Erythroblast (primary cell): ENCODE data around the gene CARS1.

Experiments used
- GATA1 ChIP-seq: IDR thresholded peaks from 2 replicates; pipeline ENCODE4 v1.6.1; 2011; ENCODE audit warnings: low read depth, mild to moderate bottlenecking, control low read depth, low read length, moderate library complexity
- POLR2A ChIP-seq: IDR thresholded peaks from 2 replicates; pipeline ENCODE4 v1.6.1; 2011; ENCODE audit warnings: mild to moderate bottlenecking, low read length

DNA sequence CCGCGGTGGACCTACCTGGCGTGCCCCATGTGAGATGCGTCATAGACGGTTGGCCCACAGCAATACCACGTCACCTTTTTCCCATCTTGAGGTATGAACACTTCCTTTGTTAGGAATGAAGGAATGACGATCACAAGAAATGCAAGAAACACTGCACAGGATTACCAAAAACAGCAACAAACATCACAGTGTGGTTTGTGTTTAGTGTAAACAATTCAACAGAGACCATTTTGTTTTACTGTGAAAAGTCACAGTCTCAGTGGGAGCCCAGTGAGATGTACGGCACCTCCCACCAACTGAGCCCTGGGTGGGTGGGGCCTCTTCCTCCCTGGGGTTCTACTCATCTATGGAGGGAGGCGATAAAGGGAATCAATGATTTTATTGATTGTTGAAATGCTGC is 16.3 kb downstream of the CARS1 start:
- TF ChIP-seq POLR2A (no peak), GATA1 (no peak)
